NCI-H2171 (cell line): ENCODE data around the gene TMEM233.
"Not testable (repeated sequence)": the region's sequence is repeated elsewhere in the genome, so short reads cannot be mapped to it uniquely, and the experiment has no call there.

Experiments
- DNase-seq: peaks from one replicate; lab custom pipeline; 2025; lab: John Stamatoyannopoulos, UW

The TMEM233 gene

DNA sequence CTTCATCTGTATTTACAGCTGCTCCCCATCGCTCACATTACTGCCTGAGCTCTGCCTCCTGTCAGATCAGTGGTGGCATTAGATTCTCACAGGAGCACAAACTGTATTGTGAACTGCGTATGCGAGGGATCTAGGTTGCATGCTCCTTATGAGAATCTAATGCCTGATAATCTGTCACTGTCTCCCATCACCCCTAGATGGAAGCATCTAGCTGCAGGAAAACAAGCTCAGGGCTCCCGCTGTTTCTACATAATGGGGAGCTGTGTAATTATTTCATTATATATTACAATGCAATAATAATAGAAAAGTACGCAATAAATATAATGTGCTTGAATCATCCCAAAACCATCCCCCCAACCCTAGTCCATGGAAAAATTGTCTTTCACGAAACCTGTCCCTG lies 64.6 kb downstream of the TMEM233 start:
- DNase-seq: not testable (repeated sequence)

DNA sequence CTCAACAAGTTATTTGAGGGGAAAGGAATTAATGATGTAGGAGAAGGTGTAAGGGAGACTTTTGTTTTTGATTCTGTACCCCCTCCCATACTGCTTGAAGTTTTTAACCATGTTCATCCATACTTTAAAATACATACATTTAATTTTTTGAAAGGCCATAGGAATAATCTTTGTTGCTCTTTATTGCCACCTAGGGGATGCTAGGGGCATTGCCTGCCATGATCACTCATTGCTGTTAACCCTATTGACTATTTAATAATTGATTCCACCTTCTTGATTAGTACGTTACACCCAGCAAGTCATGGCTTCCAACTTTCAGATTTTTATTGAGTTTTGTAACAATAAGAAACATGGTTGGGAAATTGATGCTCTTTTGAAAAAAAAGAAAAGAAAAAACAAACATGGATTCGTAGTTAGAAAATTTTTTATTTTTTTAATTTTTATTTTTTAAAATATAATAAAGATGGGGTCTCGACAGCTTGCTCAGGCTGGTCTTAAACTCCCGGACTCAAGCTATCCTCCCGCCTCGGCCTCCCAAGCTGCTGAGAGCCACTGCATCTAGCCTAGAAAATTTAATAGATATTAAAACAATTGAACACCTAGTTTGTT lies 65.8 kb downstream of the TMEM233 start:
- no peak for DNase-seq

DNA sequence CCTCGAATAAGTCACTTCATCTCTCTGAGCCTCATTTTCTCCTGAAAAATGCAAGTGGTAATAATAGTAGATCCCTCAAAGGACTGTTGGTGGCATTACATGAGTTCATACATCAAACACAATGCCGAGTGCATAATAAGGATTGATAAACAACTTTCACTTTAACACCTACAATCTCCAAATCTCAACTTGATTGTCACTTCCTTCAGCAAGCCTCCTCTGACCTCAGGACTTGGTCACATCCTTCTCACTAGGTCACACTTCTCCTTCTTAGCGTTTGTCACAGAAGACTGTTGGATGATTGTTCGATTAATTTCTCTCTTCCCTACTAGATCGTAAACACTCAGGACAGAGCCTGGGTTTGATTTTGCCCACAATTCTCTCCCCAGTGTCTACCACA lies 66.5 kb downstream of the TMEM233 start:
- DNase-seq: no peak

DNA sequence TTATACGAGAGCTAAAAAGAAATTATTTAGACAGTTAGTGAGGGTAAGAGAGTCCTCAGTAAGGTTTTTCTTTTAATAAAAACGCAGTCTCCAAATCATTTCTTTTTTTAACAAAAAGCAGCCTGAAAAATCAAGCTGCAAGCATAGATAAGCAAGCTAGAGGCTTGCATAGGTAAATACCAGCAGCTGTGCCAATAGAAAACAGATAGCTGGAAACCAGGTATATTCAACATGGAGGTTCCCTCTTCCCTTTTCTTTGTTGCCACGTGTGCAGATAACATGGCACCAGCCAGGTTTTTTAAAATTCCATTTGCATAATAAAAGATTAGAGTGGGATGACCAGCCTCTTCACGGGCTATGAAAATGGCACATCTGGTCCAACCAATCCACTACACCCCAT lies 68.3 kb downstream of the TMEM233 start:
- no peak for DNase-seq

DNA sequence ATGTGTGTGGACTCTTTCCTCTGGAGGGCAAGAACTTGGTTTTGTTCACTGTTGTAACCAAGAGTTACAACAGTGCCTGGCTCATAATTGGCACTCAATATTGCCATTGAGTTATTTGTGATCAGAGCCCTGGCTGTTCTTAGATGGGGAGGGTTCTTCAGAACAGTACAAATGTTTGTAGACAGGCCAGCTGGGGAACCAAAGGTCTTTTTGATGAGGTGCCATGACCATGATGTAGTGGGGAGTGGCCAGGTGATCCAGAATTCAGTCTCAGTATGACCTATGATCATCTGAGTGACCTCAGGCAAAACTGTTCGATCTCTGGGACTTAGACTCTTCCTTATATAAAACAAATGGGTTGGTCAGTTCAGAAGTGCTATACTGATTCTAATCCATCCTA lies 71.1 kb downstream of the TMEM233 start:
- no peak for DNase-seq

DNA sequence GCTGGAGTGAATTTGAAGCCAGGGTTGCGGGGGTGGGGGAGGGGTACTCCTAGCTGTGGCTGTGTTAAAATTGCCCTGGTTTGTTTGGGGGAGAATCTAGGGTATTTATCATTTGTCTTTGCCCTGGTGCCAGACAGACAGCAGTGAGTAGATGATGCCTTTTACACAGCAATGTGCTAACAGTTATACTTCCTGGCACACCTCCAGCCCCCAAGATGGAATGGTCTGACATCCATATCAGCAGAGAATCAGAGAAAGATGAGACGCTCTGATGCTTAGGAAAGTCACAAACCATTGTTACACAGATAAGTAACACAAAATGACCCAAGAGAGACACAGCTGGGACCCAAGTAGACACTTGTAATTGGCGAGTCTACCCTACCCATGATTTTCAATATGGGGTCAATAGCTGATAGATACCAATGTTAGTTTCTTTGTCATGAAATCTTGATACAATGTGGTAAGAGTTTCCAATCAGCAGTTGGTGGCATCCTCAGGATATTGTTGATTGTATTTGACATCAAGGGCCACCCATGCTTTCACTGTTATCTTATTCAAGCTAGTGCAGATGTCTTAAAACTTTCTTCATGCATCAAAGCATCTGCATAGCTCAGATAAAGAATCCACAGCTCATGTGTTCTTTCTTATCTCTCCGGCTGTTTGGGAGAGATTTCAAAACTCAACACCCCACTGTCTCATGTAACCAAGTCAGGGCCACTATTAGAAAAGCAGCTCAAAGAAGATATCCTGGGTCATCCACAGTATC lies 71.8 kb downstream of the TMEM233 start:
- DNase-seq: no peak

DNA sequence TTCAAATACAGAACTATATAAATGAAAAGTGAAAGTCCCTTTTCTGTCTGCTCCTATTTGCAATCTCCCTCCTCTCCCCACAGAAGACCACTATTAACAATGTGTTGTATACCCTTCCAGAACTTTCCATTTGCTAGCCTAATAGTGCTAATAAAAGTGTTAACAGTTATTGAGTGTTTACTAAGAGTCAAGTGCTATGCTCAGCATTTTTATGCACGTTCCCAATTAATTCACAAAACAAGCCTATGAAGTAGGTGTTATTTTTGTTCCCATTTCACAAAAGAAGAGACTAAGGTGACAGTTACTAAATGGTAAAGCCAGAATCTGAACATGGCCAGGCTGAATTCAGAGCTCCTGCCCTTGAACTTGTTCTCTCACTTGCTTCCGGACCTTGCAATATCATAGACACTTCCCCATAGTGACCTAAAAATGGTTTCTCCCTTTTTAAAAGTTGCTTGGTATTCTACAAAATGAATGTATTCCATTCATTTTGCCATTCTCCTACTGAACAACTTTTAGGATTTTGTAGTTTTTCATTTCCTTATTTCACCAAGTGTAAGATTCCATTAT lies 72.7 kb downstream of the TMEM233 start:
- DNase-seq: no peak

DNA sequence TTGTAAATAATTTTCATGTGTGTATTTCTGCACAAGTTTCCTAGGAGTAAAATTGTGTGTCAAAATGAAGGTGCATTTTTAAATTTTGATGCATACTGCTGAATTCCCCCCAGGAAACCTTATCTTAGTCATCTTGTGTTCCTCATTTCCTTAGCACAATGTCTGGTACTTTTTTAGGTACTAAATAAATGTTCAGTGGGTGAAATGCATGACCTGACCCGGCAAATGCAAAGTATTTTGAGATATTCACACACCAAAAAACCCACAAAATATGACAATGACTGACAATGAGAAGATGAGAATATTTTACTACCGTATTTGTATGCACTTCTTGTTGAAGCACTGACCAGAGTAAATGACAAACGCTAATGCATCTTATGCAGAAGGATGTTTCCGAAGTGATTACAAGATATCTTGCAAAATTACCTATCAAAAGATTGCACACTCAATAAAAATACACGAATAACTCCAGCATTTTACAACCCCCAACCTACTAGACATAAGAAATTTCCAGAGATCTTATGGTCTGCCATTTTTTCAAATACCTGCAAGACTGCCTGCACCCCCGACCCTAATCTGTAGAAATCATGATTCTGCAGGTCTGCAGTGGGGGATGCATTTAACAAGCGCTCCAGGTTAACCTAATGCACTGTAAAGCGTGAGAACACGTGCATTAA lies 73.5 kb downstream of the TMEM233 start:
- peak; percentile 42 for DNase-seq

- peak; percentile 99 for DNase-seq
Measured at GRCh38 chr12:119667577-119668323, 74.2 kb downstream of the TMEM233 start, which contains the start of gene PRKAB1. Gene PRKAB1, plus strand, starts transcription at chr12:119668133. Its CDS starts 112 bp downstream, at chr12:119668245.

DNA sequence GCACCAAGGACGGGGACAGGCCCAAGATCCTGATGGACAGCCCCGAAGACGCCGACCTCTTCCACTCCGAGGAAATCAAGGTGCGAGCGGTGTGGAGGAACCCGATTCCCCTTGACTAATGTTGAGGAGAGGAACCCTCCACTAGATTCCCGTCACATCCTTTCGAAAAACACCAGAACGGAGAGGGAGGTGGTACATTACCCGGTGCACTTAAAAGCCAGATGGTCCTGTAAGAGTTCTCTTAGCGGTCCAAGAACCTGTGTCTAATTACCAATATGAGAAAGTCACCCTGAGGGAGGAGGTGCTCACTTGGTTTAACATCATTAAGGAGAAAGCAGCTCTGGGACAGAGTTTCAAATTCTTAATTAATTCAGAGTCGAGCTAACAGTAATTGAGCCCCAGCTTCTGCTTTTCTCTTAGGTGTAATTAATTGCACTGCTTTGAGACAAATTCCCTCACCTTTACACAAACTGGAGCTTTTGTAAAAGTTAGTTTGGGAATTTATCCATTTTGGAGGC lies 74.8 kb downstream of the TMEM233 start:
- no peak for DNase-seq

- no peak for DNase-seq
Measured at GRCh38 chr12:119669744-119670472, 76.3 kb downstream of the TMEM233 start.

DNA sequence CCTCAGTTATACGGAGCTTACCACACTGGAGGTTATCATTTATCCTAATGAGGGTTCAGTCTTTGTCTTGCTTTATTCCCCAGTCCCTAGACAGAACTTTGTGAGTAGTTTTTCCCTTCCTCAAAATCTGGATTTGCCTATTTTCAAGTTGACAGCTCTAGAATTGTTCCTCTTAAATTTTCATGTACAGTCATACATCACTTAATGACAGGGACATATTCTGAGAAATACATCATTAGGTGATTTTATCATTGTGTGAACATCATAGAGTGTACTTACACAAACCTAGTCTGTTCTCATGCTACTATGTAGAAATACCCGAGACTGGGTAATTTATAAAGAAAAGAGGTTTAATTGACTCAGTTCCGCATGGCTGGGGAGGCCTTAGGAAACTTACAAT lies 77.5 kb downstream of the TMEM233 start:
- no peak for DNase-seq

DNA sequence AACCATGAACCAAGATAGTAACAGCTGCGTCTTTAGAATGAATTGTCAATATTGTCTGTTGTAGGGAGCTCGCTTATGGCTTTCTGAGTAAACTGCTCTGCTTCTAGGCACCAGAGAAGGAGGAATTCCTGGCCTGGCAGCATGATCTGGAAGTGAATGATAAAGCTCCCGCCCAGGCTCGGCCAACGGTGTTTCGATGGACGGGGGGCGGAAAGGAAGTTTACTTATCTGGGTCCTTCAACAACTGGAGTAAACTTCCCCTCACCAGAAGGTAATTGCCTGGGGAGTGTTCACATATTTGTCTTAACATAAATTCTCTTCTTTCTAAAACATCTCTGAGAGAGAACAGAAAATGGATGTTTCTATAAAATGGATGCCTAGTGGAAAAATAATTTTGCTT lies 78.6 kb downstream of the TMEM233 start:
- DNase-seq: no peak

GRCh38 chr12:119673634-119674033 lies 80.1 kb downstream of the TMEM233 start:
- no peak for DNase-seq

DNA sequence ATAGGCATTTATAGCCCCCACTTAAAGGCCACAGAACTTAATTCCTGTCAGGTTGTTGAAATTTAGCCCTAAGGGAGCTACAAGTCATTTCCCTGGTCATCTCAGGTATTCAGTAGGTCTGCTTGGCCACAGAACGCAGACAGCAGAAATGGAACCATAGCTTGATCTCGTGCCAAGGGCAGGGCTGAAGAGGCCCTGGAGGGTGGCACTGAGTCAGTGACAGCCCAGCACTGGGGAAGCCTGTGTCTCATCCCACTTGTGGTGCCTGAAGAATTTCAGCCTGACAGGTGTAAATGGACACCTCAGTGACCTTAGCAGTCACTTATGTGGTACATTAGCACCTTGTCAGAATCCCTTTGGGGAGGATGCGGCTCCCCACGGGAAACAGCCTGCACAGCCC lies 81.0 kb downstream of the TMEM233 start:
- no peak for DNase-seq

GRCh38 chr12:119676022-119676421 lies 82.4 kb downstream of the TMEM233 start:
- no peak for DNase-seq

DNA sequence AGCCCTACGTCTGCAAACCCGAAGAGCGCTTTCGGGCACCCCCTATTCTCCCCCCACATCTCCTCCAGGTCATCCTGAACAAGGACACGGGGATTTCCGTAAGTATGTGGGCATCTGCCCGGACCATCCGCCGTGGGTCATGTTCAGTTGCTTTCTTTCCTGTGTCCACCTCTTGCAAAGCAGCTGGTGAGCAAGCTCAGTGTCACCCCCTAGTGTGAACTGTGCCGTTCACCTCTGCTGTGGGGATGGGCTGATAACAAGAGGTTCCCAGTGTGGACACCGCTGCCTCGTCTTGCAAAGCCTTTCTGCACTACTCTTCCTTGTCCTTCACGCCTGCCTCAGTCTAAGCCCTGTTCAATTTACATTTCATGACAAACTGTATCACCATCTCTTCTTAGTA lies 83.0 kb downstream of the TMEM233 start:
- no peak for DNase-seq

DNA sequence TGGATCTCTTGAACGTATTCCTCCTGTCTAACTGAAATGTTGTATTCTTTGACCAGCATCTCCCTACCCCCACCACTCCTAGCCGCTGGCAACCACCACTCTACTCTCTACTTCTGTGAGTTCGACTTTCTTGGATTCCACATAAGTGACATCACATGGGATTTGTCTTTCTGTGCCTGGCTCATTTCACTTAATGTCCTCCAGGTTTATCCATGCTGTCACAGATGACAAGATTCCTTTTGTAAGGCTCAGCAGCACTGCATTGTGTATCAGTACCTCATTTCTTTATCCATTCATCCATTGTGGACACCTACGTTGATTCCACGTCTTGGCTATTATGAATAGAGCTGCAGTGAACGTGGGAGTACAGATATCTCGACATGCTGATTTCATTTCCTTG lies 84.9 kb downstream of the TMEM233 start:
- DNase-seq: no peak

DNA sequence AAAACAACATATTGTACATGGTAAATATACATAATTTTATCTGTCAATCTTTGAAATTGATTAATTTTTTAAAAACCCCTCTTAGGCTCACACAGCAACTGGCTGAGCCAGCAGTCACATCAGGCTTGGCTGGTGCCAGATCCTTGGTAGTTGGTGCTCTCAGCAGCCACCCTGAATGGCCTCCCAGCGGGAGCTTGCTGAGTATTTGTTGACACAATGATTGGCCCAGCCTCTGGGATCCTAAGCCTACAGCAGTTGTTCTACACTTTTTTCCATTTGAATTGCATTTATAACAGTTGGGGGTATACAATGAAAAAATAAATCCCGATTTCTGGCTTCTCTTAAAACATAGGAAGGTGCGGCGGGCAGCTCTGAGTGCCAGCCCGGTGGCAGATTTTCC lies 85.5 kb downstream of the TMEM233 start:
- DNase-seq: no peak

DNA sequence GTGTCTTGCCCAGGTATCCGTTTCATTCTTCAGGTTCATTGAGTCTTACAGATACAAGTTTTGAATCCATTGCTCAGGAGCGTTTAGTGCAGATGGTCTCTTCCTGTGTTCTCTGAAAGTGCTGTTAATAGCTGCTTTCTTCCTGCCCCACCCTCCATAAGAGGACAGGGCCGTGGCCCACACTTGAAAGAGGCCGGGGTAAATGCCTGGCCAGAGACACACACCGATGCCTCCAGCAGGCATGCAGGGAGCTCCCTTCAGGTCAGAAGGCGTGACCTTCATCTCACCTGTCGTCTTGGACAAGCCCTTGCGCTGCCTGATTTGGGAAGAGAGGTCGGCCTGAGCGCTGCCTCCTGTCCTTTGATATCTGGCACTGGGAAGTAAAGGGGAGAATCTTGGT lies 85.9 kb downstream of the TMEM233 start:
- no peak for DNase-seq

- no peak for DNase-seq
Measured at GRCh38 chr12:119681111-119681510, 87.5 kb downstream of the TMEM233 start.
